Fibroblast of skin of left biceps (primary cell): Measurements from ENCODE around the gene TENM4.

ENCODE experiments used
- DNase-seq, 2 experiments: peaks; one replicate each; pipeline ENCODE4 v3.0.0-alpha.2; 2013; ENCODE audit warnings: low read depth in 2 of 2

The TENM4 gene

GRCh38 chr11:79418241-79418640, 22.6 kb downstream of the TENM4 start:
- DNase-seq, result no peak

DNA sequence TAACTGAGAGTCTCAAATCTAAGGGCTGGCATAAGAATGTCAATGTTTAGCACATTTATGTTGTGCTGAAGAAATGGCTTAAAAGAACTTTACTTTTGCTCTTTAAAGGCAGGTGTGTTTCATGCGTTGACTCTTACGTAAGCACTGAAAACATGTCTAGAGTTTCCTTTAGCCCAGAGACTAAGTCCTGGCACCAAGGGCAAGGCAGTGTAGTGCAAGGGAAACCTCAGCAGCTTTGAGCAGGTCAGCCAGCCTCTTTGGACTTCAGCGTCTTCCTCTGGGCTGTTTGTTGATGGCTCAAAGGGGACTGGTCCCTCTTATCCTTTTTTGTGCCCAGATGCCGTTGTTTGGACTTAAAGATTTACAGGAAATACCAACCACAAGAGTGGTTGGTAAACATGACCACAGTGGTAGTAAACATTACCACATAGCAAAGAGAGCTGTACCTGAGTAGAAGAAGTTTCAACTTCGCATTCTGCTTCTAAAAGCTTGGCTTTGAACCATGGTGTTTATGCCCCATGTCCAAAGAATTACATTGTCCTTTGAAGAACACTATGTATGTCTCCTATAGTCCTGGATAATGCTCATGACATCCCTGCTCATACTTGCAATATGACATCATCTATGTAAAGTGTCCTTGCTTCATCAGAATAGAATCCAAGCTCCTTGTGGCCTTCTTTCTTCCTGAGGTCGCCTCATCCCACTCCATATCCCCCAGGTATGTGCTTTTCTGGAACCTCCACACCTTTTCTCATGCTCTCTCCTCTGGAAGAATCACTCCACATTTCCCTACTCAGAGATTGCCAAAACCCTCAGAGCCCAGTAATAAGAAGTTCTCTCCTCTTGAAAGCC, 23.5 kb downstream of the TENM4 start:
- no peak for DNase-seq

DNA sequence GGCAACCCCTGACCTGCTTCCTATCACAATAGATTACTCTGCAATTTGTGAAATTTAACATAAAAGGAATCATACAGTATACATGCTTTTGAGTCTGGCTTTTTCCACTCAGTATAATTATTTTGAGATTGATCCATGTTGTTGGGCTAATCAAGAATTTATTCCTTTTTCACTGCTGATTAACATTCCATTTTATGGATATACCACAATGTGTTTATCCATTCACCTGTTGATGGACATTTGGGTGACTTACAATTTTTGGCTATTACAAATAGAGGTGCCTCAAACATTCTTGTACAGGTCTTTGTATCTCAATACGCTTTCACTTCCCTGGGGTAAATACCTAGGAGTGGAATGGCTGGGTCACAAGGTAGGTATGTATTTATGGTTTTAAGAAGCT, 24.9 kb downstream of the TENM4 start:
- DNase-seq, result no peak

- DNase-seq, result no peak
Observed at GRCh38 chr11:79415411-79415810, 25.4 kb downstream of the TENM4 start.

GRCh38 chr11:79414644-79415317, 26.0 kb downstream of the TENM4 start:
- DNase-seq, result peak; percentile 78 to 80

DNA sequence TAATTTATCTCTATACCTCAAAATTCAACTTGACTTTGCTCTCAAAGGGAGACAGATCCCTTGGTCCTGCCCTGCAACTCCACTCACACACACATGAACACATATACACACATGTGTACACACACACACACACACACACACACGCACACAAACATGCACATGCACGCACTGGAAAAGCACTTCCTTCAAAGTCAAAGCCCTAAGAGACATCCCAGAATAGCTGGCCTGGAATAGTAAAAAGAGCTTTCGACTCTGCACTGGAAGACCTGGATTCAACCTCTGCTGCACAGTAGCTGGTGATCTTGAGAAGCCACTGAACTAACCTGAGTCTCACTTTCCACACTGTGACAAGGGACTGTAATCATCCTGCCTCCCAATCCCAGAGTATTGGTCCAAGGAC, 26.8 kb downstream of the TENM4 start:
- no peak for DNase-seq

- peak; percentile 92 for DNase-seq
Observed at GRCh38 chr11:79413268-79413667, 27.6 kb downstream of the TENM4 start.

- no peak for DNase-seq
Observed at GRCh38 chr11:79412761-79413160, 28.1 kb downstream of the TENM4 start.

DNA sequence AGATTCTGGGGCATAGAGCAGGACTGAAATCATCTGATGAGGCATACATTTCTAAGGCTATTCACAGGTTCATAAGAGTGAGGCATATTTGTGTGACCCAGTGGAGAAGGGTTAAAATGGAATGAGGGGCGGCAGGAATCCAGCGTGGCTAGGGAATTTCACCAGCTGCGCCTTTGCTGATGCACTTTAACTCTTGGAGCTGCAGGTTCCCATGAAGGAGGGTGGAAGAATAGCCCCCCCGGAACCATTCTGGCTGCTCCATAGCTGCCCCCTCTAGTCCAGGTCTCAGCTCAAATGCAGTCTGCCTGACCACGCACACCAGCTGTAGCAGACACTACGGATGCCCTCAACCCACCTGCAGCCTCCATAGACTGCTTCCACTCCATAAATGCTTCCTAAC, 31.5 kb downstream of the TENM4 start:
- DNase-seq, result no peak

- DNase-seq, result no peak
Observed at GRCh38 chr11:79406376-79406775, 34.5 kb downstream of the TENM4 start.

GRCh38 chr11:79404806-79405205, 36.0 kb downstream of the TENM4 start:
- DNase-seq, result no peak

- DNase-seq, result peak; percentile 20 to 35
Observed at GRCh38 chr11:79404325-79404724, 36.5 kb downstream of the TENM4 start.

GRCh38 chr11:79403839-79404238, 37.0 kb downstream of the TENM4 start:
- DNase-seq, result no peak

- no peak for DNase-seq
Observed at GRCh38 chr11:79402912-79403311, 37.9 kb downstream of the TENM4 start.

DNA sequence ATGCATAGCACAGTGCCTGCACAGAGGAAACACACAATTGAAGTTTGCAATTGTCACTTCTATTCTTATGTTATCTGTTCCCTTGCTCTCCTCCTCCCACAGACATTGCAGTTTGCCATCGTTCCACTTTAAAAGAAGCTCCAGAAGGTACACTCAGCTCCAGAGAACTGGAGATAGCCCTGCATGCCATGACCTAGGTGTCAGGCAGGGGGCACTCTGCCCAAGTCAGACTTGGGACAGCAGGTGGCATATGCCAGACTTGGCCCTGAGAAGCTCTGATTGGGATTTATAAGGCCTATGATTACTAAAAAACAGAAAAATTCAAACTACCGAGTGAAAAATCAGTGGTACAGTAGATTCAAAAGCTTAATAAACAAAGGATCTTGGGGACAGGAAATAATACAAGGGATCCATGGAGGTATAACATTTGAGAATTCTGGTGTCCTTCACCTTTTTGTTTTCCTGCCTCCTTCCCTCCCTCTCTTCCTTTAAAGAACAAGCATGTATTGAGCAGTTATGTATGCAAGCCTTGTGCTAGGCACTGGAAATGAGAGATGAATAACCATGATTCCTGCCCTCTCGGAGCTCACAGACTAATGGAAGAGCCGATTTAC, 40.0 kb downstream of the TENM4 start:
- DNase-seq, result no peak

- no peak for DNase-seq
Observed at GRCh38 chr11:79400206-79400605, 40.6 kb downstream of the TENM4 start.

DNA sequence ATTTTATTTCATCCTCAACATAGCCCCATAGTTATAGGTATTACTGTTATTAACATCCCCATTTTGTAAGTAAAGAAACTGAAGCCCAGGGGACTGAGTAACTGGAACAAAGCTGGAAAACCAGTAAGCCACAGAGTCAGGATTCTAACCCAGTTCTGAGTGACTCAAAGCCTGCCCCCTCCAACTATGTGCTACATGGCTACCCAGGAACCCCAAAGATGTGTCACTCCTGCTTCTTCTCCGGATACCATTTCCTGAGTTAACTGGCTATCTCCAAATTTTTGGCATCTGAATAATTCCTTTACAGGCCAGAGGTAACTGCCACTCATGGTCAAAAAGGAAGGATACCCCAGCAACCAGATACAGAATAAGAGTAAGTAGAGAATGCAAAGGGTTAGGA, 43.6 kb downstream of the TENM4 start:
- no peak for DNase-seq

GRCh38 chr11:79396674-79397073, 44.2 kb downstream of the TENM4 start:
- DNase-seq, result no peak

GRCh38 chr11:79396001-79396400, 44.8 kb downstream of the TENM4 start:
- no peak for DNase-seq

- no peak for DNase-seq
Observed at GRCh38 chr11:79393362-79394043, 47.3 kb downstream of the TENM4 start.

DNA sequence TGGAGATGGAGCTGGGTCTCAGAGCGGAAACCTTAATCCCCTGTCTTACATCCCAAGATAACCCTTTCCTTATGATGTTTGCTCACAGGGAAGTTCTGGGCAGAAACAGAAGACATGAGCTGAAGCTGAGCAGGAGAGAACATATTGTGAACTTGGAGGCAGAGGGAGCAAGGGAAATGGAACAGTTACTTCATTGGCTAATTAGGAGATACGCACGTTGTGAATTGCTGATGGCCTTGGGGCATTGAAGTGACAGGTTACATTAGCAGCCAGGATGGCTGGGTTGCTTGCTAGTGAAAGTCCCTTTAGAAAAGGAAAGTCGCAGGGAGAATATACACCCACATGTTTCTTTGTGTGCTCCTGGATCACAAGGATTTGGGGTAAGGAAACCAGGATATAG, 48.7 kb downstream of the TENM4 start:
- no peak for DNase-seq

- DNase-seq, result no peak
Observed at GRCh38 chr11:79390923-79391322, 49.9 kb downstream of the TENM4 start.
